HG03025 (cell line): ENCODE data around the gene TMEM163.
A peak's percentile ranks its signal among the peaks of the same experiment; 100 is the strongest.
"Not testable (repeated sequence)": the region's sequence is repeated elsewhere in the genome, so short reads cannot be mapped to it uniquely, and the experiment has no call there.

Experiments
- ATAC-seq: cut with Tn5 transposase; IDR thresholded peaks from one replicate; pipeline ENCODE4 v1.9.1; 2021; ENCODE audit warnings: mild to moderate bottlenecking, moderate library complexity; ENCODE audit not compliant: unreplicated experiment, low FRiP score

Gene TMEM163

DNA sequence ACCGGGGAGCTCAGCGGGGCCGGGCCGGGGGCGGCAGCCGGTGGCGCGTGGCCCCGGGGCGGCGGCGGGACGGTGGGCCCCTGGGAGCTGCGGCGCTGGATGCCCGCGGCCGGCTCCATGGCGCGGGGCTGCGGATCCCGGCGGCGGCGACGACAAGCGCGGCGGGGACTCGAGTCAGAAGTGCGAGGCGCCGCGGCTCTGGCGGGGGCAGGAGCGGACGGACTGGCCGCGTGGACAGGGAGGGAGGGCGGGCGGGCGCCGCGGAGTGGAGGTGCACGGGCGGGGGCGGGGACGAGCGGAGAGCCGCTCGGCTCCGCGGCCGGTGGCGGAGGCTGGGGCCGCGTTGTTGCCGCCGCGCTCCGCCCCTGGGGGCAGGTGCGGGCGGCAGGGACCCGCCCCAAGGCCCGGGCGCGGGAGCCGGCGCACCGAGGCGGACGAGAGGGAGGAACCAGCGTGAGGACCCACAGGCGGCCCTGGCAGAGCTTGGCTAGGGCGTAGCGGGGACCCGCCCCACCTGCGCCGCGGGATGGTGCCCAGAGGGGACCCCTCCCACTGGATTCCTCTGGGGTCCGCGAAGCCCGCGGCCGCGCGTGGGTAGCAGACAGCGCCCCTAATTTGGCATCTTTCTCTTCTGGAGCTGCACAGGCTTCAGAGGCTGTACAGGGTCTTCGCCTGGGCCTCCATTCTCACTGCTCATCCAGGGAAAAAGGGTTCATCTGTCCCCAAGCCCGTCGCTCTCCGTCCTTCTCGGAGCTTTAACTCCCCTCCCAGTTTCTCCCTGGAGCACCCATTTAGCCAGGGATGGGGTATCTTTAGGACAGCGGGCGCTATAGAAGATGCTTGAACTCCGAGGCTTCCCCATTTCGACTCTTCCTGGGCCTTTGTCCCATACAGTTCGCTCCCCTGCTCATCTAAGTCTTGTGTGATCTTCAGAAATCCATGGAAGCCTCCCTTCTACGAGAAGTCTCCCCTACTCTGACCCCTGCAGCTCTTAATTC lies at the start of gene TMEM163:
TMEM163 (minus strand) TSS at position 184 of the 998 bp plus-strand sequence.
- peak; percentile 44 for ATAC-seq

DNA sequence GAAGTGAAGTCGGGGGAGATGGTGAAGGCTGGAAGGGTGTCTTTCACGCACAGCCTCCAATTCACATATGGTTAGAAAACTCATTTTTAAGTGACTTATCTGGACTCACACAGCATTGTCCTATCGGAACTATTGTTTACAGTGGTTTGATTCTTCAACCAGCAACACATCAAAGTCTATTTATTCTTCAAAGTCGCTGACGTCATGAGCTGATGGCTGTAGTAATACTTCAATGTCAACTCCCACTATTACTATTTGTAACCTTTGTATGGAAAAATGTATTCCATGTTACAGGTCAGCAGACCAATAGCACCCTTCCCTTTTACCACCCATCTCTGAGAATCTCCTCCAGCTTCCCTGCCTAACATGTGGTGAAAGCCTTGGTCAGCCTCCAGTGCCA lies 47.8 kb upstream of the TMEM163 start:
- no peak for ATAC-seq

DNA sequence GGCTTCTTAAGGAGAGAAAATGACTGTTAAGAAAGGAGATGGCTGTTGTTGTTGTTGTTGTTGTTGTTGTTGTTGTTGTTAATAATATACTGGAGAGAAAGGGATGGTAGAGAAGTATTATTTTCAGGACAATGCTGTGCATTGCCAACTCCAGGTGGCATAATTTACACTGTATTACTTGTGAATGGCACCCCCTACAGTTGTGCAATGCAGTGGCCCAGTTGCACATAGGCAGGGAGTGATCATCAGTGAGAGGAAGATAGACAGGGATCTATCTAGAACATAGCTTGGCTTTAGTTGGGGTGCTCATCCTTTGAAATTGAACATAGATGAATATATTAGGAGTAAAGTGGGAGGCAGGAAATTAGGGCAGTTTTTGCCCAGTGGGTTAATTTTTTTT lies 47.2 kb upstream of the TMEM163 start:
- ATAC-seq, result no peak

DNA sequence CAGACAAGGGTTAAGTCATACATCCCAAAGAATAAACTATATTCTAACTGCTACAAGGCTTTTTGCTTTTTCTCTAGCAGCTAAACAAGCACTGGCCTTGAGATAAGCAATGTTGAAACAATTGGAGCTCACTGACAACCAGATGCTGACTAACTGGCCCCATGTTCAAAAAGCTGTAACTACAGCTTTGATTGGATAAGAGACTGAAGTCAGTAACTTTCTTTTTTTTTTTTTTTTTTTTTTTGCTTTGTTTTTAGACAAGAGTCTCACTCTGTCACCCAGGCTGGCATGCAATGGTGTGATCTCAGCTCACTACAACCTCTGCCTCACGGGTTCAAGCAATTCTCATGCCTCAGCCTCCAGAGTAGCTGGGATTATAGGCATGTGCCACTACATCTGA lies 45.4 kb upstream of the TMEM163 start:
- ATAC-seq, result no peak

DNA sequence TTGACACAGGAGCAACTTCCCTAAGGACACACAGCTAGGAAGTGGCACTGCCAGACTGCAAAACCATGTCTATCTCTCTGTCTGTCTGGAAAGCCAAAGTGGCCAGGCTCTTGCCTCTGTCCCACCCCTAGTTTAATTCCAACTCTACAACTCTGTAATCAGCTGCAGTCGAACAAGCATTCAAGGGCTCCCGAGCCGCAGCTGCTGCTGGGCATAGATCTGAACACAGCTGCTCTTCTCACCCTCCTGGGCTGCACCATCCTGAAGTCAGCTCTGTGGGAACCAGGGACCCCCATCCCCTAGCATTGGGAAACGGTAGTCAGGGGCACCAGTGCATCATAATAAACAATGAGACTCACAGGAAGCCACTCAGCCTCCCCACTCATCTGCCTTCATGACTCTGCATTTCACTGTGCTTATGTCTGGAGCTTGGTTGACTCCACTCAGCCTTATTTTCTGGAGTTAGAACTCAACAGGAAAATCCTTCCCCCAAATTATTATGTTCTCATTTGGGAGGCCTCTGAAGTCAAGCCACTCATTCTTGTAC lies 44.4 kb upstream of the TMEM163 start:
- ATAC-seq, result no peak

DNA sequence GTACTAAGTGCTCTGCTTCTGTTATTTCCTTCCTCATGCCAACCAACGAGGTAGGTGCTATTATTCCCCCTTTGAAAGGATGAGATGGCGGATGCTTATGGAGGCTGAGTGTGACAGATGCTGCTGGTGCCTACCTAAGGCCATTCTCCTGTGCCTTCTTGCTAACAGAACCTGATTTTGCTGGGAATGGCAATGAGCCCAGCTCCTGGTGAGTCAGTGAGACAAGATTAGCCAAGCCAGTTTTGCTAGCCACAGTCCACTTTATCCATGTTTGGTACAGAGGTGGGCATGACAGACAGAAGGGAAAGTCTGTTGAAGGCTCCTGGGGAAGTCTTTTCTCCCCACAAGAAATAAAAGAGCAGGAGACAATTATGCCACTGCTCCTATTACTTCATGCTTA lies 43.7 kb upstream of the TMEM163 start:
- ATAC-seq, result no peak

DNA sequence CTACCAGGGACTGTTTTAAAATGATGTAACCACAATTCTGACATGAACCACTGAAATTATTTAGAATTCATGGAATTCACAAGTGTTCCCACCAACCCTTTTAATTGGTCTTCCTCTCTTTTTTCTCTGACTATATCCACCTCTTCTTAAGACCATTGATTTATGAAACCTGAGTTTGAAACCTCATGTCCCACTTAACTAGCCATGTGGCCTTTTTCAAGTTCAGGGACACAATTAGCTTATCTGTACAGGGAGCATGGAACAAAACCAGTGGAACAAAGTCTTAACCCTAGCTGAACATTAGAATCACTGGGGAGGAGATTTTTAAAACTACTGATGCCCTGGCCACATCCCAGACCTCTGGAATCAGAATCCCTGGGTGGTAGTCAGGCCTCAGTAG lies 41.6 kb upstream of the TMEM163 start:
- ATAC-seq, result no peak

DNA sequence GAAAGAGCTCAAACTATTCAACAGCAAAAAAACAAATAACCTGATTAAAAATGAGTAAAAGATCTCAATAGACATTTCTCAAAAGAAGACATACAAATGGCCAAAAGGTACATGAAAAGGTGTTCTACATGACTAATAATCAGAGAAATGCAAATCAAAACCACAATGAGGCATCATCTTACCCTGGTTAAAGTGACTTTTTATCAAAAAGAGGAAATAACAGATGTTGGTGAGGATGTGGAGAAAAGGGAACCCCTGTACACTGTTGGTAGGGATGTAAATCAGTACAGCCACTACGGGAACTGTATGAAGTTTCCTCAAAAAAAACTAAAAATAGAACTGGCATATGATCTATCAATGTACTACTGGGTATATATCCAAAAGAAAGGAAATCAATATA lies 39.8 kb upstream of the TMEM163 start:
- ATAC-seq, result peak; percentile 55

DNA sequence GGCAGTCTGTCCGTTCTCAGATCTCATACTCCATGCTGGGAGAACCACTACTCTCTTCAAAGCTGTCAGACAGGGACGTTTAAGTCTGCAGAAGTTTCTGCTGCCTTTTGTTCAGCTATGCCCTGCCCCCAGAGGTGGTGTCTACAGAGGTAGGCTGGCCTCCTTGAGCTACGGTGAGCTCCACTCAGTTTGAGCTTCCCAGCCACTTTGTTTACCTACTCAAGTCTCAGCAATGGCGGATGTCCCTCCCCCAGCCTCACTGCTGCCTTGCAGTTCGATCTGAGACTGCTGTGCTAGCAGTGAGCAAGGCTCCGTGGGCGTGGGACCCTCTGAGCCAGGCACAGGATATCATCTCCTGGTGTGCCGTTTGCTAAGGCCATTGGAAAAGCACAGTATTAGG lies 33.2 kb upstream of the TMEM163 start:
- ATAC-seq, result not testable (repeated sequence)

DNA sequence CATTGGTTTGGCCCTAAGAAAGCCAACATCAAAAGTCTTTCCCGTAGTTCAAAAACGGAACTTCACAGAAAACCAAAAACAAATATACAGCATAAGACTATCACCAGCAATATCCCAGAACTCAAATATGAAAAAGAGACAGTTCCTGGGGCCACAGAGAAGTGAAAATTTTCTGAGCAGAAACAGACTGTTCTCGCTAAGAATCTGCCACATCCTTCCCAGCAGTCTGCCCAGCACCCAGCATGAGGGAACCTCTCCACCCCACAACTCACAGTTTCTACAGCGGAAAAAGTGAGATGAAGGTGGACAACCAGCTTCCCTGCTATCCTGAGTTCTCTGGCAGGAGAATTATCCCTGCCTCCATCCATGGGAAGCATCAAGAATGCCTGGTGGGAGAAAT lies 26.7 kb upstream of the TMEM163 start:
- no peak for ATAC-seq

DNA sequence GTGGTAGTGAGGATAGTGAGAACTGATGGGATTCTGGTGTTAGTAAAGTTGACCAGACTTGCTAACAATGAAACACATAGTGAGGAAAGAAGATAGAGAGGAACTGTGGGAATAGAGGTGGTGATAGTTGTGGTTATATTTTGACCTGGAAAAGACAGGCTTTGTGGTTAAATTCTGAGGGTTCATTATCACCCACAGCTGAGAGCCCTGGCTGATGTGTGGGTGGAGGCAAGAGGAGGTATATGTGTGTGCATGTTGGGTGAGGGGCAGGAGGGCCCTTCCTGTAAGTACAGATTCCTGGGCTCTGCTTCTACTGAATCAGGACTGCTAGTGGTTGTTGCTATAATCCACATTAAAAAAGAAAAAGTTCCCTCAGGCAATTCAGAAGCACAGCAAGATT lies 26.2 kb upstream of the TMEM163 start:
- ATAC-seq, result no peak

DNA sequence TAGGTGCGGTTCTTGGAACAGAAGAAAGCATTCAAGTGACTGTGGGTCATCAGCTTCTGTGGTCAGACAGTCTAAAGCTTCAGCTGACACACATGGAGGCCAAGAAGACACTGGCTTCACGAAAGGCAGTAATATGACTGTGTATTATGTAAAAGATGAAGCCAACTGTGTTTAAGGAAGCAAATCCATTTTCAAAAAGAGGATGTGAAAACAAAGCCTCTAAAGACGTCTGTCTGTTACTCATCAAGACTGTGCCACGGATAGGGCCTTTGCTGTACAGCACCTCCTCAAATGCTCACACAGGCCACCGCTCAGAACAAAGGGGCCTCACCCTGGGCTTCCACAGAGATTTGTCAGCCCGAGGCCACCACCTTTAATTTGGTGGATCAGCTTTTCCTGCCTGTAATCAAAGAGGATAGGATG lies 21.1 kb upstream of the TMEM163 start:
- peak; percentile 93 for ATAC-seq

DNA sequence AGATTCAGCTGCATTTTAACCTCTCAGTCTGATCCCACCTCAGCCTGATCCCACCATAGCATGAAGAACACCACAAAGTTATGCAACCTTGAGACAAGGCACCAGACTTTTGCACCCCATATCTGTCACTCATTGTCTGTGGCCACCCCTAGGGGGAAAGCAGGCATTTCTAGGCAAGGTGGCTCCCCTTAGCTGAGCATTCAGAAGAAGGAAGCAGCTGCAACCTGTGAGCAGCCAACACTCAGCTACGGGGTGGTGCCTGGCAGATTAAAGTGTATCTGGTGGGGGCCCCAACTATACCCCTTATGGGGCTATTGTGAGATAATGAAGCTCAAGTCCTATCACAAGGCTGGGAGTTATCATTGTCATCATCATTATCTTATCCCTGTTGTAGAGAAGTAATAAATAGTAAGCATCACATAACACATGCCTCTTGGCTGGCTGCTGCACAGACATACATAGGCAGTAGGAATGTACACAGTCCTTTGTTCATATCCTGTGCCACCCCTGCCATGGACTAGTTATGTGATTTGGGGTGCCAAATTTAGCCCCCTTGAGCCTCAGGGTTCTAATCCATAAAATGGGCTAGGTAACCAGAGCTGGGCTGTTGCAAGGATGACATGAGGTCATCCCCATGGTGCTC lies 20.6 kb upstream of the TMEM163 start:
- no peak for ATAC-seq

DNA sequence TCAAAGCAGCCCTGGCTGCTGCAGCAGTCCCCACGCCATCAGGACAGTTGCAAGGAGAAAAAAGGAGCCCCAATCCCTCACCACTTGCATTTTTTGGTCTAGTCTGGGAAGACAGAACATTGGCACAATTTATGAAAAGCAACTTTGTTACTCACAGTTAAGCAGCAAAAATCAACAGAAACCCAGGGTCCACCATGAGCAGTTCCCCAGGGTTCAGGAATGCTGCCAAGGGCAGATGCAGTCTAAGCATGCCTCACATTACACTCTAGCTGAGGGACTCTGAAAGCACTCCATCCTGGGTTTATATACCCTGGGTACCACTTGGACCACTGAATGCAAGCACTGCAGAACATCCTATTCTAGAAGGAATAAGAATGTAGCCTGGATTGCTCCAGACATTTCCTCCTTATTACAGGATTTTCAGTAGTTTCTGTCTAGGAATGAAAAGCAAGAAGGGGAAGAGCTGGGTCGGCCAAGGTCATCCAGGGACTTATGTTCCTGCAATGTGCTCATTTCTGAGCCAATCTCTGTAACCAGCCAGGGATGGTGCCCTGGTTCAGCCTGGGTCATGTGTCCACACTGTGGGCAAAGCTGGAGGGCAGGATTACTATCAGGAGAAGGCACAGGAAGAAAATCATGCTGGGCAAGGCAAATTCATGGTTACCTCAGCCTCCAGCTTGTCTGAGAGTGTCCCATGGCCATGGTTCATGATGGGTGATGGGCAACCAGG lies 19.5 kb upstream of the TMEM163 start:
- ATAC-seq, result no peak

DNA sequence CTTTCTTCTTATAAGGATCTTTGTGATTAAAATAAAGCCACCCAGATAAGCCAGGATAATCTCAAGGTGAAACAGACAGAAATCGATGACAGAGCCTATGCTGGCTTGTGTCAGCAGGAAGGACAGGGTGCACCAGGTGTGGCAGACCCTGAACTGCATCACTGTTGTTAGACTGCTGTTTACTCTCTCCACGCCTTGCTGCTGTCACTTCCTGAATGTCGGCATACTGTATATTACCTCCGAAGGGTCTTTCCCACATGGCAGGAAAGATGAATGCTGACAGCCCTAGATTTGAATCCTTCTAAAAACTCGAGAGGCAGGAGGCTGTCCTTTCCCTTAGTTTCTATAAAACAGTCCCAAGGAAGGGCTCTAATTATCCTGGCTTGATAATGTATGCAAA lies 18.9 kb upstream of the TMEM163 start:
- no peak for ATAC-seq

DNA sequence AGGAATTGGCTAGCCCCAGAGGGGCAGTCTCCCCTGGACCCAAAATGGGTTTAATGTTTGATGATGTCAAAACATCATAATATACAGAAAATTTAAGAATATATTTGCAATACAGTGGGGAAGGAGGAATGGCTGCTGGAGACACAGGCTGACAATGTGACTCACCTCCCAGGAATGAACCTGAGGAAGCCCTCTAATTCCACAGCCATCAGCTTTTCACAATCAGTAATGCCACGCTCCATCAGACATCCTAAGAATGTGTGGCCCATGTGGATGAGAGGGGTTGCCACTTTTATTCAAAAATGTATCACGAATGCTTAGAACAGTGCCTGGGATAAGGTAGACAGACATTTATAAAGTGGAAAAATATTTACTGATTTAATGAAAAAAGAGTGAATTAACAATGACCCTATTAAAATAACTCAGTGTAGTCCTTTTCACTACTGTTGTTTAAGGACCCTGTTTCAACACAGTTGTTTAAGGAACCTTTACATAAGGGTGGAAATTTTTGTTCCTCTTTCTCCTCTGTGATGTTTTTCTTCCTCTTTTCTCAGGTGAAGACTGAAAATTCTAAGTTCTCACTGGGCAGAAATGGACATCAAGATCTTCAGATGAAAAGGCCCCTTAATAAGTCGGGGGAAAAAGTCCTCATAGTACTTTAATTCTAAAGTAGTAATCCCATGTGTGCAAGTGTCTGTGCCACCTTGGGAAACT lies 17.5 kb upstream of the TMEM163 start:
- no peak for ATAC-seq

DNA sequence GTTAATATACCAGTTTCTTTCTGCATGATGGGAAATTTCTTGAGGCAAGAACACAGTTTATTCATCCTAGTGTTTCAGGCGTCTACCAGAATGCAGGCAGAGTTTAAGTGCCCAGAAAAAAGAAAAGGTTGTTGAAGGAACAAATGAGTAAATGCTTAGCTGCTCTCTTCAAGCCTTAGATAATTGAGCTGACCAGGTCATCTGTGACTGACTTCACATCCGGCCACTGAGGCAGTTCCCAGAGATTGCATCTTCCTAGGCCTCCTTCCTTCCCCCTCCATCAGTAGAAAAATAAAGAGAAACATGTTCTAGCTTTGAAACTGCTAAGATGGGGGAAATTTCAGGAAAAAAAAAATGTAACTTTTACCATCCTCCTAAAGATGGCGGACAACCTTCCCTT lies 9.4 kb upstream of the TMEM163 start:
- no peak for ATAC-seq

DNA sequence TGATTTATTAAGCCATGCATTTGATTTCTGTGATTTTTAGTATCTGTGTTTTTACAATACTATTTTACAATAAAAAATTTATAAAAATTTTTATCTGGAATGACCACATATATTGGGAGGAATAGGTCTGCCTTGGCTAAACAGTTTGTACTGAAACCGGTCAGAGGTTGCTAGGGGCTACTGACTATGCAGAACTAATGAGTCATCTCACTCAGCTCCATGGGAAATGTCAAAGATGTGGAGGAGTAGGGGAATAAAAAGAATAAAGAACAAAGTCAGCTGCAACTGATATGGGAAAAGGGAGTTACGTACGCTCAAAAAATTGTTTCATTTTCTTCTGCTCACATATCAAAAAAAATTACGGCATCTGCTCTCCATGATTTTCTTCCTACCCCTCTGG lies 8.6 kb upstream of the TMEM163 start:
- no peak for ATAC-seq

DNA sequence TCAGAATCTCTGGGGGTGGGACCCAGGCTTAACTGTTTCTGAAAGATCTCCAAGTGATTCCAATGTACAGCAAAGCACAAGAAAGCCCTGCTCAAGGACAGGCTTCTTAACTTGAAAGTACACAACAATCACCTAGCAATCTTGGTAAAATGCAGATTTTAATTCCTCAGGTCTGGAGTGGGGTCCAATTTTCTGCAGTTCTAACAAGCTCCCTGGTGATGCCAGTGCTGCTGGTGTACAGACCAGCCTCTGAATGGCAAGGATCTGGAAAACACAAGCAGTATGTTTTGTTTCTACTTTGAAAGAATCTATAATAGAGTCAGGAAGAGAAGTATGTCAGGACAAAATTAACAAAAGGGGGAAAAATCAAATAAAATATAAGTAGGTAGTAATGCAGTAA lies 7.8 kb upstream of the TMEM163 start:
- ATAC-seq, result no peak

DNA sequence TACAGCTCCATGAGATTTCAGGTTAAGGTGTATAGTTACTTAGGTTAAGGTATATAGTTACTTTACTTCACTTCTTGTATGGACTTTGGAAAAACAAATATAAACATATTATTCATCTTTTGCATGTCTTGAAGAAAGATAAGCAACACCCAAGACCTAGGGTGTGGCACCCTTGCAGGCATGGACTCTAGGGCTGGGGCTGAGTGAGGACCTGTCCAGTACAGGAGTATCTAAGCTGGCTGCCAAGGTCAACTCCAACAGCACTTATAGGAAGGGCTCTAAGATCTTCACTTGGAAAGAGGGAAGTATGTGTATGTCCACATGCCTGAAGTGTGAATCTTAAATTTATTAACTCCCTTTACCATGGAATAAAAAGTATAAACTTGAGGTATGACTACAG lies 7.1 kb upstream of the TMEM163 start:
- no peak for ATAC-seq
